OCI-LY7 (cell line): ENCODE results near the gene TCL1A. TPM values are rescaled to one million over a fixed set of nuclear protein-coding genes. Genes with fewer than 3 reads are reported as not detected.

Experiments used
- BruUV-seq: library from RNA; stranded (reverse); fragments of 400-500 nt; replicated peaks from 2 replicates; lab custom pipeline; 2021; lab: Mats Ljungman, UMichigan
- CTCF ChIA-PET: fragments of 300-600 bp; sonication (Branson Sonifier 250); formaldehyde crosslinking; loops from one replicate; lab custom pipeline; 2022; ENCODE audit warnings: antibody characterized with exemption; ENCODE audit not compliant: unreplicated experiment; lab: Charles Lee
- POLR2A ChIA-PET: fragments of 300-600 bp; sonication (Branson Sonifier 250); formaldehyde crosslinking; loops from one replicate; lab custom pipeline; 2022; ENCODE audit warnings: antibody characterized with exemption; lab: Charles Lee
- DNase-seq: peaks from one replicate; pipeline ENCODE4 v3.0.0-alpha.2; 2015; ENCODE audit warnings: low spot score
- H2AFZ ChIP-seq: fragments of 200-600 bp; sonication (generic), shearing (Covaris generic); 2 replicates; pipeline ENCODE4 v1.6.1; 2014; ENCODE audit warnings: mild to moderate bottlenecking, antibody characterized with exemption, low read length, moderate library complexity
- H3K27ac ChIP-seq: fragments of 200-600 bp; sonication (generic); 2 replicates; pipeline ENCODE4 v1.5.1; 2014; ENCODE audit warnings: mixed run types, low read depth, mild to moderate bottlenecking, moderate library complexity, low read length, inconsistent platforms; ENCODE audit not compliant: poor library complexity, severe bottlenecking
- H3K36me3 ChIP-seq: fragments of 200-600 bp; sonication (generic); 2 replicates; pipeline ENCODE4 v1.6.1; 2014; ENCODE audit warnings: mild to moderate bottlenecking, antibody characterized with exemption, low read length, moderate library complexity, mixed read lengths; ENCODE audit not compliant: insufficient read depth
- H3K4me1 ChIP-seq: fragments of 200-600 bp; sonication (generic); 2 replicates; pipeline ENCODE4 v1.5.1; 2014; ENCODE audit warnings: mild to moderate bottlenecking, low read length; ENCODE audit not compliant: insufficient read depth, poor library complexity, severe bottlenecking
- H3K4me2 ChIP-seq: fragments of 200-600 bp; sonication (generic); 2 replicates; pipeline ENCODE4 v1.6.1; 2014; ENCODE audit warnings: mild to moderate bottlenecking, low read length
- H3K4me3 ChIP-seq: fragments of 200-600 bp; sonication (generic); 2 replicates; pipeline ENCODE4 v1.5.1; 2014; ENCODE audit warnings: mild to moderate bottlenecking, low read depth, low read length; ENCODE audit not compliant: poor library complexity, severe bottlenecking
- H3K79me2 ChIP-seq: fragments of 200-600 bp; sonication (generic); 2 replicates; pipeline ENCODE4 v1.6.1; 2016; ENCODE audit warnings: low read depth, mild to moderate bottlenecking, low read length, moderate library complexity, mixed read lengths; ENCODE audit not compliant: insufficient read depth
- H3K9me2 ChIP-seq: fragments of 200-600 bp; sonication (generic); 2 replicates; pipeline ENCODE4 v1.6.1; 2016; ENCODE audit warnings: mild to moderate bottlenecking, low read length, mixed read lengths; ENCODE audit not compliant: insufficient read depth
- H3K9me3 ChIP-seq: fragments of 200-600 bp; sonication (generic); 2 replicates; pipeline ENCODE4 v1.6.1; 2014; ENCODE audit warnings: mild to moderate bottlenecking, mixed run types, low read length, mixed read lengths
- H4K20me1 ChIP-seq: fragments of 200-600 bp; sonication (generic); 2 replicates; pipeline ENCODE4 v1.6.1; 2014; ENCODE audit warnings: mild to moderate bottlenecking, antibody characterized with exemption, low read length, moderate library complexity, mixed read lengths; ENCODE audit not compliant: insufficient read depth
- EZH2phosphoT487 ChIP-seq: fragments of 200-600 bp; sonication (generic); IDR thresholded peaks from 2 replicates; pipeline ENCODE4 v1.6.1; 2018; ENCODE audit warnings: low read depth, borderline replicate concordance, mild to moderate bottlenecking, mixed run types, antibody characterized with exemption, low read length, moderate library complexity, mixed read lengths
- intact Hi-C: fragments of 100-400 bp; cut with micrococcal nuclease; formaldehyde crosslinking; loops from one replicate; pipeline ENCODE4 v1.10.0; 2022; ENCODE audit not compliant: unreplicated experiment
- total RNA-seq, 2 experiments: library from RNA; depleted of rRNA in 1 of 2; stranded (reverse); fragments of >200 nt in 1 of 2; shearing (Covaris generic) in 1 of 2; gene quantifications; 2 replicates each; pipeline ENCODE4 v1.2.3, GENCODE V29; 2014 to 2022
- TF ChIP-seq, protein P1 (sequence below): fragments of 200-600 bp; sonication (generic); conservative IDR thresholded peaks from 2 replicates; pipeline ENCODE4 v1.5.1; 2014; ENCODE audit warnings: mild to moderate bottlenecking, antibody characterized with exemption, low read length, moderate library complexity, mixed read lengths

Gene TCL1A
- total RNA-seq, 2 experiments from 2014 or later = 574 to 1,441 TPM

DNA sequence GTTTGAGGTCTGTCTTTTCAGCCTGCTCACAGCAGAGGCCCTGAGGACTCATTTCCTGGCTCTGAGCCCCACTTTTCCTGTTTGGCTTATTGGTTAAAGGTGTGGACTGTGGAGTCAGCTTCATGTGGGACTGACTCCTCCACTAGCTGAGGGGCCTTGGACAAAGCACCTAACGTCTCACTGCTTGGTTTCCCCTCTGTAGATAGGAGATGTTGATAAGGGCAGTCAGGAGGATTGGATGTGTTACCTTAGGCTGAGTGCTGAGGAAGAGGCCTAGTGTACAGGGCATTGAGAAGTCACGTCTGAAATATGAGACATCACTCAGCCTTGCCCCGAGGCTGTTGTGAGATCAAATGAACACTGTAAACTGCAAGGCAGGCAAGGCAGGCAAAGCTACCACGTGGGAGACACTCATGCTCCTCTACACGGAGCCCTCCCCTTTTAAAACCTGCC, 27.1 kb upstream of the TCL1A start:
- peaks cover 11% of the 10 kb centered on the region; the same call in 1 of the 2 replicates for H3K9me3 ChIP-seq
- intact Hi-C loops = no loop called here
- H3K9me2 ChIP-seq = no peaks in the 10 kb centered on the region
- no peak overlapping the region for H3K4me3 ChIP-seq
- no peaks in the 10 kb centered on the region for H3K36me3 ChIP-seq
- H3K4me2 ChIP-seq = no peak overlapping the region
- H4K20me1 ChIP-seq = no peaks in the 10 kb centered on the region
- POLR2A ChIA-PET = interaction anchor here (0.7 kb wide), 1 partner anchor 76 kb away, joined by 3 read pairs; no protein-coding TSS in a partner anchor
- DNase-seq = no peak
- no TSS peak for BruUV-seq
- CTCF ChIA-PET = no interaction called here
- no peak overlapping the region for H2AFZ ChIP-seq
- TF ChIP-seq EZH2phosphoT487 = no peak
- TF ChIP-seq, protein P1, sequence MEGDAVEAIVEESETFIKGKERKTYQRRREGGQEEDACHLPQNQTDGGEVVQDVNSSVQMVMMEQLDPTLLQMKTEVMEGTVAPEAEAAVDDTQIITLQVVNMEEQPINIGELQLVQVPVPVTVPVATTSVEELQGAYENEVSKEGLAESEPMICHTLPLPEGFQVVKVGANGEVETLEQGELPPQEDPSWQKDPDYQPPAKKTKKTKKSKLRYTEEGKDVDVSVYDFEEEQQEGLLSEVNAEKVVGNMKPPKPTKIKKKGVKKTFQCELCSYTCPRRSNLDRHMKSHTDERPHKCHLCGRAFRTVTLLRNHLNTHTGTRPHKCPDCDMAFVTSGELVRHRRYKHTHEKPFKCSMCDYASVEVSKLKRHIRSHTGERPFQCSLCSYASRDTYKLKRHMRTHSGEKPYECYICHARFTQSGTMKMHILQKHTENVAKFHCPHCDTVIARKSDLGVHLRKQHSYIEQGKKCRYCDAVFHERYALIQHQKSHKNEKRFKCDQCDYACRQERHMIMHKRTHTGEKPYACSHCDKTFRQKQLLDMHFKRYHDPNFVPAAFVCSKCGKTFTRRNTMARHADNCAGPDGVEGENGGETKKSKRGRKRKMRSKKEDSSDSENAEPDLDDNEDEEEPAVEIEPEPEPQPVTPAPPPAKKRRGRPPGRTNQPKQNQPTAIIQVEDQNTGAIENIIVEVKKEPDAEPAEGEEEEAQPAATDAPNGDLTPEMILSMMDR = no peak
- H3K4me1 ChIP-seq = peaks cover 14% of the 10 kb centered on the region
- no peak overlapping the region for H3K27ac ChIP-seq
- no peaks in the 10 kb centered on the region for H3K79me2 ChIP-seq

DNA sequence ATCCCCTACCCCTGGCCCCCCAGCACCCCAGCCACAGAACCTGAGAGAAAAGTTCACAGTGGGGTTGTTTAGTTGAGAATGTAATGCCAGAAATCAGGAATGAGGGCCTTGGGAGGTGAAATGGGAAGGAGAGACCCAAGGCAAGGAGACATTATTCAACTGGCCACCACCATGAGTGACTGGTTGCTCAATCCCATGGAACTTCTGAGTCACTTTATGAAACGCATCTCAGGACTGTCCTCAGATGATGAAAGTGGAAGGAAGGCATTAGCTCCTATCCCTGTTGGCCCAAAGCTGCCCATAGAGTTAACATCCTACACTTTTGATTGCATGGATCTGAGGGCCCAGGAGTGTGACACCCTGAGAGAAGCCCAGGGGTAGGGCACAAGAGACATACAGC, 25.4 kb upstream of the TCL1A start:
- Histone ChIP-seq H3K4me2 (0 out of 2 replicates have a peak overlapping the region, but pooled peaks have one; percentile 21), H2AFZ (peak overlapping the region; percentile 66; the same call in 1 of the 2 replicates), H4K20me1 (no peaks in the 10 kb centered on the region), H3K4me1 (peaks cover 14% of the 10 kb centered on the region), H3K9me3 (peaks cover 11% of the 10 kb centered on the region; the same call in 1 of the 2 replicates), H3K27ac (no peak overlapping the region), H3K79me2 (no peaks in the 10 kb centered on the region), H3K36me3 (no peaks in the 10 kb centered on the region), H3K9me2 (no peaks in the 10 kb centered on the region), H3K4me3 (no peak overlapping the region)
- ChIA-PET POLR2A (interaction anchor here (0.5 to 1.2 kb wide), 6 partner anchors 15 to 404 kb away, joined by 3 to 6 read pairs (median 4); no protein-coding TSS in a partner anchor), CTCF (interaction anchor here (1.0 kb wide), 1 partner anchor 34 kb away, joined by 4 read pairs; no protein-coding TSS in a partner anchor)
- TF ChIP-seq EZH2phosphoT487 = no peak
- TF ChIP-seq, protein P1 = no peak
- no peak for DNase-seq
- intact Hi-C loops = no loop called here
- BruUV-seq = no TSS peak

DNA sequence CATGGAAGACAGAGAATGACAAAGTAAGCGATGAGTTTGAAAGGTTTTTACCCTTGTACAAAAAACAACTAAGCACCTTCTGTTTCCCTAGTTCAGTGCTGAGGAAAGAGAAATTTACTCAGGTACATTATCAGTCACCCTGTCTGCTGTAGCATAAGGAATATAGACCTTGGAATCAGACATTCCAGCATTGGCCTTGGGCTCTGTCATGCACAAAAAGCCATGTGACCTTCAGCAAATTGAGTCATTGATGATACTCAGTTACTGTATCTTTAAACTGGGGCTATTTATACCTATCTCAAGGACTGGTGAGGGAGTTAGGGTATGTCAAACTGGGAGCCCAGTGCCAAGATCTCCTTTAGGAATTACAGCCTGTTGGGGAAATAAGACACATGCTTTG, 19.3 kb upstream of the TCL1A start:
- BruUV-seq = no TSS peak

More for the DNA sequence above, 19.3 kb upstream of the TCL1A start:
- intact Hi-C loops = no loop called here
- no peaks in the 10 kb centered on the region for H3K9me2 ChIP-seq
- H3K27ac ChIP-seq = no peak overlapping the region
- no peak overlapping the region for H2AFZ ChIP-seq
- no peak for DNase-seq
- no peak overlapping the region for H3K4me2 ChIP-seq
- peaks cover 21% of the 10 kb centered on the region for H3K4me1 ChIP-seq
- ChIA-PET POLR2A (no interaction called here), CTCF (no interaction called here)
- no peaks in the 10 kb centered on the region for H3K36me3 ChIP-seq
- TF ChIP-seq EZH2phosphoT487 = no peak
- TF ChIP-seq, protein P1 = no peak
- no peaks in the 10 kb centered on the region for H4K20me1 ChIP-seq
- H3K79me2 ChIP-seq = no peaks in the 10 kb centered on the region
- H3K4me3 ChIP-seq = no peak overlapping the region
- no peaks in the 10 kb centered on the region for H3K9me3 ChIP-seq
